H1 (cell line): ENCODE results near the gene STXBP6. TPM values are rescaled to one million over a fixed set of nuclear protein-coding genes. Genes with fewer than 3 reads are reported as not detected.

Source experiments
- CTCF ChIA-PET: fragments of 300-600 bp; sonication (Branson Sonifier 250); formaldehyde crosslinking; loops from one replicate; lab custom pipeline; 2021; ENCODE audit not compliant: partially characterized antibody; lab: Charles Lee
- POLR2A ChIA-PET: fragments of 300-600 bp; sonication (Branson Sonifier 250); formaldehyde crosslinking; loops from one replicate; lab custom pipeline; 2021; ENCODE audit warnings: inconsistent platforms; ENCODE audit not compliant: partially characterized antibody; lab: Charles Lee
- DNase-seq, 2 experiments: peaks; one replicate each; pipeline versions ENCODE4 v3.0.0 to v3.0.0-alpha.2; 2010 to 2022; ENCODE audit warnings: low spot score in 2 of 2, low read depth in 1 of 2, mixed read lengths in 1 of 2
- FAIRE-seq: peaks from 2 replicates; lab custom pipeline; 2011; peaks lifted over from hg19 to GRCh38; lab: Jason Lieb, UNC
- H2AFZ ChIP-seq: 2 replicates; pipeline ENCODE4 v1.8.1; 2012; ENCODE audit warnings: low read length, inconsistent platforms
- H2AK5ac ChIP-seq: 2 replicates; pipeline ENCODE4 v1.6.1; 2013; ENCODE audit warnings: low read depth, low read length
- H2BK120ac ChIP-seq: replicated peaks from 2 replicates; pipeline ENCODE3; 2013; ENCODE audit warnings: low read depth, low read length, inconsistent platforms
- H2BK12ac ChIP-seq: 2 replicates; pipeline ENCODE4 v1.6.1; 2013; ENCODE audit warnings: low read depth, low read length
- H2BK15ac ChIP-seq: 2 replicates; pipeline ENCODE4 v1.6.1; 2013; ENCODE audit warnings: low read length
- H2BK20ac ChIP-seq: 2 replicates; pipeline ENCODE4 v1.6.1; 2013; ENCODE audit warnings: low read length
- H2BK5ac ChIP-seq: 2 replicates; pipeline ENCODE4 v1.6.1; 2013; ENCODE audit warnings: low read depth, low read length
- H3K14ac ChIP-seq: 2 replicates; pipeline ENCODE4 v1.6.1; 2013; ENCODE audit warnings: inconsistent platforms; ENCODE audit not compliant: insufficient read length
- H3K18ac ChIP-seq: 2 replicates; pipeline ENCODE4 v1.6.1; 2013; ENCODE audit warnings: low read length; ENCODE audit errors: extremely low read depth
- H3K23ac ChIP-seq: 2 replicates; pipeline ENCODE4 v1.6.1; 2013; ENCODE audit warnings: inconsistent platforms; ENCODE audit not compliant: insufficient read length
- H3K23me2 ChIP-seq: 2 replicates; pipeline ENCODE4 v1.6.1; 2013; ENCODE audit warnings: low read depth, low read length
- H3K27ac ChIP-seq: 2 replicates; pipeline ENCODE4 v1.6.1; 2011; ENCODE audit warnings: low read depth, low read length, inconsistent platforms
- H3K27me3 ChIP-seq, 4 experiments: replicated peaks in 1 of 4; 1 replicate in 1 of 4; 2 replicates in 3 of 4; pipeline versions ENCODE4 v1.6.1 to v1.8.1; 2011 to 2013; ENCODE audit warnings: low read length in 3 of 4, mild to moderate bottlenecking in 3 of 4, inconsistent platforms in 2 of 4, mixed read lengths in 2 of 4, moderate library complexity in 1 of 4; ENCODE audit not compliant: control insufficient read depth in 3 of 4, insufficient read depth in 3 of 4; ENCODE audit errors: extremely low read depth in 1 of 4
- H3K36me3 ChIP-seq, 4 experiments: 2 replicates each; pipeline versions ENCODE4 v1.6.1 to v1.8.1; 2011 to 2013; ENCODE audit warnings: mild to moderate bottlenecking in 4 of 4, low read length in 3 of 4, moderate library complexity in 2 of 4, control low read depth in 1 of 4, inconsistent platforms in 1 of 4; ENCODE audit not compliant: insufficient read depth in 4 of 4, control insufficient read depth in 2 of 4
- H3K4ac ChIP-seq: replicated peaks from 2 replicates; pipeline ENCODE3; 2013; ENCODE audit warnings: low read length, low read depth, mixed read lengths, inconsistent platforms; ENCODE audit not compliant: insufficient read length
- H3K4me1 ChIP-seq, 4 experiments: replicated peaks in 1 of 4; 1 replicate in 1 of 4; 2 replicates in 3 of 4; pipeline versions ENCODE4 v1.6.1 to v1.8.1; 2011 to 2013; ENCODE audit warnings: low read length in 3 of 4, inconsistent platforms in 2 of 4, mixed read lengths in 1 of 4; ENCODE audit not compliant: insufficient read depth in 4 of 4, control insufficient read depth in 3 of 4
- H3K4me2 ChIP-seq, 2 experiments: 2 replicates each; pipeline versions ENCODE4 v1.6.1 to v1.8.1; 2011 to 2013; ENCODE audit warnings: low read depth in 2 of 2, low read length in 2 of 2, control low read depth in 1 of 2, inconsistent platforms in 1 of 2, mild to moderate bottlenecking in 1 of 2; ENCODE audit not compliant: insufficient read depth in 1 of 2
- H3K4me3 ChIP-seq, 4 experiments: fragments of 200-600, 300-600 bp in 1 of 4; sonication (generic), shearing (Covaris generic), sonication (Bioruptor Twin) in 1 of 4; 2 replicates each; pipeline versions ENCODE4 v1.5.1 to v1.8.1; 2011 to 2016; ENCODE audit warnings: low read length in 4 of 4, low read depth in 3 of 4, control low read depth in 2 of 4, inconsistent platforms in 2 of 4, mild to moderate bottlenecking in 2 of 4, mixed read lengths in 1 of 4, moderate library complexity in 1 of 4; ENCODE audit not compliant: insufficient read depth in 2 of 4; ENCODE audit errors: extremely low read depth in 1 of 4
- H3K56ac ChIP-seq: replicated peaks from 2 replicates; pipeline ENCODE3; 2013; ENCODE audit warnings: low read depth, mild to moderate bottlenecking, mixed read lengths, low read length, inconsistent platforms; ENCODE audit not compliant: insufficient read length
- H3K79me1 ChIP-seq: 2 replicates; pipeline ENCODE4 v1.6.1; 2013; ENCODE audit warnings: low read depth, low read length, control low read depth
- H3K79me2 ChIP-seq, 2 experiments: 2 replicates each; pipeline versions ENCODE4 v1.6.1 to v1.8.1; 2012 to 2013; ENCODE audit warnings: low read length in 2 of 2, mild to moderate bottlenecking in 2 of 2, inconsistent platforms in 1 of 2; ENCODE audit not compliant: insufficient read depth in 2 of 2, control insufficient read depth in 1 of 2
- H3K9ac ChIP-seq, 4 experiments: replicated peaks in 1 of 4; 1 replicate in 1 of 4; 2 replicates in 3 of 4; pipeline versions ENCODE4 v1.6.1 to v1.8.1; 2011 to 2013; ENCODE audit warnings: low read depth in 3 of 4, low read length in 3 of 4, control low read depth in 2 of 4, mild to moderate bottlenecking in 2 of 4, moderate library complexity in 2 of 4, inconsistent platforms in 1 of 4; ENCODE audit errors: extremely low read depth in 1 of 4
- H3K9me3 ChIP-seq, 2 experiments: 2 replicates each; pipeline versions ENCODE4 v1.6.1 to v1.8.1; 2012 to 2013; ENCODE audit warnings: mild to moderate bottlenecking in 2 of 2, moderate library complexity in 2 of 2, control low read depth in 1 of 2, inconsistent platforms in 1 of 2, low read depth in 1 of 2, low read length in 1 of 2, mixed read lengths in 1 of 2; ENCODE audit not compliant: insufficient read depth in 2 of 2
- H4K20me1 ChIP-seq, 2 experiments: replicated peaks in 1 of 2; 2 replicates each; pipeline versions ENCODE3 to v1.8.1; 2011 to 2013; ENCODE audit warnings: inconsistent platforms in 2 of 2, low read length in 2 of 2, mild to moderate bottlenecking in 1 of 2; ENCODE audit not compliant: insufficient read depth in 2 of 2, control insufficient read depth in 1 of 2
- H4K5ac ChIP-seq: 2 replicates; pipeline ENCODE4 v1.6.1; 2013; ENCODE audit warnings: low read length, low read depth, mixed read lengths, inconsistent platforms; ENCODE audit not compliant: insufficient read length
- H4K8ac ChIP-seq: 2 replicates; pipeline ENCODE4 v1.8.0; 2013; ENCODE audit warnings: mild to moderate bottlenecking, moderate library complexity, low read length, inconsistent platforms; ENCODE audit not compliant: insufficient read depth; ENCODE audit errors: extremely low read depth
- H4K91ac ChIP-seq: replicated peaks from 2 replicates; pipeline ENCODE3; 2013; ENCODE audit warnings: low read length, mixed read lengths, inconsistent platforms; ENCODE audit not compliant: insufficient read length
- CHD1 ChIP-seq: IDR thresholded peaks from 2 replicates; pipeline ENCODE4 v1.6.1; 2012; ENCODE audit warnings: low read depth, low read length, improper control_type of control experiment
- CTBP2 ChIP-seq: IDR thresholded peaks from 2 replicates; pipeline ENCODE4 v1.7.0; 2011; ENCODE audit warnings: borderline replicate concordance, mild to moderate bottlenecking, moderate library complexity, mixed read lengths, low read length; ENCODE audit not compliant: insufficient read depth, insufficient read length
- polyA plus RNA-seq, 7 experiments: library from polyadenylated mRNA; depleted of rRNA in 3 of 7; stranded (reverse) in 5 of 7; unstranded in 2 of 7; fragments of >200 nt in 5 of 7; fragments of 200-250 nt in 2 of 7; gene quantifications; 1 replicate in 5 of 7; 2 replicates in 1 of 7; 4 replicates in 1 of 7; pipeline versions ENCODE4 v1.2.1 to v1.2.3, GENCODE V29; 2011 to 2013; ENCODE audit warnings: missing spikeins in 2 of 7, mixed read lengths in 2 of 7
- total RNA-seq: library from RNA; stranded (reverse); fragmentation: NEBNext Ultra II Directional; extraction: Animal tissue kit (Norgen Biotek cat#: 25700); gene quantifications from 2 replicates; pipeline ENCODE4 v1.2.1, GENCODE V29; 2021
- TF ChIP-seq, protein P1 (sequence below), 3 experiments: IDR thresholded peaks; 1 replicate in 2 of 3; 2 replicates in 1 of 3; pipeline versions ENCODE4 v1.5.1 to v1.6.1; 2011; ENCODE audit warnings: low read length in 3 of 3, mild to moderate bottlenecking in 3 of 3, inconsistent platforms in 2 of 3, low read depth in 1 of 3, moderate library complexity in 1 of 3; ENCODE audit not compliant: insufficient read depth in 1 of 3; ENCODE audit errors: control extremely low read depth in 1 of 3

Gene STXBP6
- total and polyA plus RNA-seq, 2 of the 8 experiments (the other 6 are each of a cell fraction or from before 2014, with no cell fraction given): 9.4 to 18.1 TPM

GRCh38 chr14:24971255-24971654 lies 78.7 kb downstream of the STXBP6 start:
- peaks cover 0 to 1% (median 0%) of the 10 kb centered on the region in 4 experiments; a peak in 1 of 7 replicates for H3K4me1 ChIP-seq
- H3K79me1 ChIP-seq: no peaks in the 10 kb centered on the region
- FAIRE-seq (no peak), DNase-seq (no peak)
- ChIA-PET CTCF (no interaction called here), POLR2A (no interaction called here)
- no peak overlapping the region for H2BK120ac ChIP-seq
- H2BK12ac ChIP-seq: no peak overlapping the region
- TF ChIP-seq, protein P1, sequence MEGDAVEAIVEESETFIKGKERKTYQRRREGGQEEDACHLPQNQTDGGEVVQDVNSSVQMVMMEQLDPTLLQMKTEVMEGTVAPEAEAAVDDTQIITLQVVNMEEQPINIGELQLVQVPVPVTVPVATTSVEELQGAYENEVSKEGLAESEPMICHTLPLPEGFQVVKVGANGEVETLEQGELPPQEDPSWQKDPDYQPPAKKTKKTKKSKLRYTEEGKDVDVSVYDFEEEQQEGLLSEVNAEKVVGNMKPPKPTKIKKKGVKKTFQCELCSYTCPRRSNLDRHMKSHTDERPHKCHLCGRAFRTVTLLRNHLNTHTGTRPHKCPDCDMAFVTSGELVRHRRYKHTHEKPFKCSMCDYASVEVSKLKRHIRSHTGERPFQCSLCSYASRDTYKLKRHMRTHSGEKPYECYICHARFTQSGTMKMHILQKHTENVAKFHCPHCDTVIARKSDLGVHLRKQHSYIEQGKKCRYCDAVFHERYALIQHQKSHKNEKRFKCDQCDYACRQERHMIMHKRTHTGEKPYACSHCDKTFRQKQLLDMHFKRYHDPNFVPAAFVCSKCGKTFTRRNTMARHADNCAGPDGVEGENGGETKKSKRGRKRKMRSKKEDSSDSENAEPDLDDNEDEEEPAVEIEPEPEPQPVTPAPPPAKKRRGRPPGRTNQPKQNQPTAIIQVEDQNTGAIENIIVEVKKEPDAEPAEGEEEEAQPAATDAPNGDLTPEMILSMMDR (IDR thresholded peaks at IDR 0.05; ENCODE audit: control extremely low read depth in 1 of 3, insufficient read depth in 1 of 3, low read depth in 1 of 3, low read length in 3 of 3): no peak
- no peak for TF ChIP-seq CTBP2
- no peak for TF ChIP-seq CHD1
- no peak overlapping the region for H4K91ac ChIP-seq
- no peaks in the 10 kb centered on the region for H3K79me2 ChIP-seq
- no peak overlapping the region for H3K23ac ChIP-seq
- no peak overlapping the region for H2BK5ac ChIP-seq
- H2AK5ac ChIP-seq: no peak overlapping the region
- H3K9me3 ChIP-seq: no peaks in the 10 kb centered on the region
- H2AFZ ChIP-seq: no peak overlapping the region
- H3K9ac ChIP-seq: no peak overlapping the region
- H3K36me3 ChIP-seq: no peaks in the 10 kb centered on the region
- H3K27ac ChIP-seq: no peak overlapping the region
- H3K14ac ChIP-seq: no peak overlapping the region
- no peak overlapping the region for H3K56ac ChIP-seq
- no peak overlapping the region for H3K4me3 ChIP-seq
- no peak overlapping the region for H4K5ac ChIP-seq
- no peak overlapping the region for H2BK20ac ChIP-seq
- no peak overlapping the region for H4K8ac ChIP-seq
- no peak overlapping the region for H3K4ac ChIP-seq
- no peak overlapping the region for H3K18ac ChIP-seq
- H3K23me2 ChIP-seq: no peaks in the 10 kb centered on the region
- no peak overlapping the region for H3K4me2 ChIP-seq
- H2BK15ac ChIP-seq: no peak overlapping the region
- H4K20me1 ChIP-seq: no peaks in the 10 kb centered on the region
- no peaks in the 10 kb centered on the region for H3K27me3 ChIP-seq
